Cardiac septum (tissue), 1 donor: Measurements from ENCODE around the gene LIN7C. TPM values are rescaled to one million over a fixed set of nuclear protein-coding genes. Genes with fewer than 3 reads are reported as not detected.

Experiments used
- DNase-seq: peaks from one replicate; pipeline ENCODE4 v3.0.0-alpha.2; 2020; ENCODE audit warnings: low spot score
- intact Hi-C: fragments of 100-400 bp; cut with DNase I; formaldehyde crosslinking; loops from one replicate; pipeline ENCODE4 v1.14.0; 2022
- total RNA-seq: library from RNA; stranded (reverse); fragmentation: NEBNext Ultra II Directional; extraction: Animal tissue kit (Norgen Biotek cat#: 25700); gene quantifications from one replicate; pipeline ENCODE4 v1.2.1, GENCODE V29; 2021
- donor health status: DM: no; HTN: no; CAD: no.

The LIN7C gene
- total RNA-seq, 1 donor from 2014 or later: 17.4 TPM

DNA sequence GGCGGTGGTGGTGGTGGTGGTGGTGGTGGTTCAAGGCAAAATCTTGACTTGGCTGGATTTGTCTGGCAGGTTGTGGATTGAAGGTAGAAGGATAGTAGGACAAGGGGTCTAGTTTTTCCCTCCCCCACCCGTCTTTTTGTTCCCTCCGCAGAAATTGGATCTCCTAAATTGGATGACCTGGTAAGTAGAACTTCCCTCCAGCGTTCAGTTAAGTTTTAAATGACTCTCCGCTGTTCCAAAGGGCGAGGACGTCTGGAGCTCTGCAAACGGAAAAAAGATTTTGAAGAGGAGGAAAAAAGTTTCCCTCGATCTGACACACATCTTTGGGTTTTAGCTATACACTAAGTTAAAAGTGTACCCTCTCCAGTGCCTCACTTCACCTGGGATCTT, 33.6 kb downstream of the LIN7C start:
- no peak for DNase-seq
- intact Hi-C loops: loop anchor here (5.0 kb wide), 2 partner anchors 81 to 271 kb away; no protein-coding TSS in a partner anchor

GRCh38 chr11:27472398-27473016, 34.1 kb downstream of the LIN7C start, which contains the start of gene LGR4:
LGR4 (minus strand) TSS chr11:27472790; CDS start chr11:27472302, 488 bp downstream.
- intact Hi-C loops: loop anchor here (5.0 kb wide), 2 partner anchors 80 to 270 kb away; no protein-coding TSS in a partner anchor
- peak; percentile 94 for DNase-seq

DNA sequence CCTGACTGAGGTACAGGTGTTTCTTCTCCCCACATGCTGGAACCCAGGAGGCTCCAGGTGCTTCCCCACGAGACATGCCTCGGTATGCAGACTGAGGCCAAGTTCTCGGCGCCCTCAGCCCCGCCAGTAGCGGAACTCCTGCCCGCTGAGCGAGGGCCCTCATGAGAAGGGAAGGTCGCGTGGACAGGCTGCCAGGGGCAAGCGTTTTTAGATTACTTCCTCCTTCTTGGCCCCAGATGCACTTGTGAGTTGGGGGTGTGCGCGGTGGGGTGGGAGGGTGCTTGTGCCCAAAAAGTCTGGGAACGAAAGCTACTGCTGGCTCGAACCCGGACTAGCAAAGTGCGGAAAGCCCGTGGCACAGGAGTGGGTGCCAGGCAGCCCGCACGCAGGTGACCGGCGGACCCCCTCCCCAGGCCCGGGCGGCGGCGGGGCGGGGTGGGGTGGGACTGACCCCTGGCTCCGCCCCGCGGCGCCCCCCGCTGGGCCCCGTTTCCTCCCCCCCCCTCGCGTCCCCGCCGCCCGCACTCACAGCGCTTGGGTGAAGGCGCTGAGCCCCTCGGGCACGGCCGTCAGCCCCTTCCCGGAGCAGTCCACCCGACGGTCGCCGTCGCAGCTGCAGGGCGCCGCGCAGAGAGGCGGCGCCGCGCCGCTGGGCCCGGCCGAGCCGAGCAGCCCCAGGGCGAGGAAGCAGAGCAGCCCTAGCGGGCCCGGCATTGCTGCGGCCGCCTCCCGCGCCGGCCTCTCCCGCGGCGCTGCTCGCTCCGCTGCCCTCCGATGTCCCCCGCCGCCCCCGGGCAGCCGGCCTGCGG, 34.8 kb downstream of the LIN7C start:
- peak; percentile 78 for DNase-seq
- intact Hi-C loops: loop anchor here (5.0 kb wide), 2 partner anchors 79 to 269 kb away; no protein-coding TSS in a partner anchor

GRCh38 chr11:27470826-27471588, 35.6 kb downstream of the LIN7C start:
- no peak for DNase-seq
- intact Hi-C loops: loop anchor here (5.0 kb wide), 2 partner anchors 79 to 269 kb away; no protein-coding TSS in a partner anchor

GRCh38 chr11:27470166-27470565, 36.4 kb downstream of the LIN7C start:
- no peak for DNase-seq
- intact Hi-C loops: loop anchor here (5.0 kb wide), 2 partner anchors 78 to 268 kb away; no protein-coding TSS in a partner anchor

DNA sequence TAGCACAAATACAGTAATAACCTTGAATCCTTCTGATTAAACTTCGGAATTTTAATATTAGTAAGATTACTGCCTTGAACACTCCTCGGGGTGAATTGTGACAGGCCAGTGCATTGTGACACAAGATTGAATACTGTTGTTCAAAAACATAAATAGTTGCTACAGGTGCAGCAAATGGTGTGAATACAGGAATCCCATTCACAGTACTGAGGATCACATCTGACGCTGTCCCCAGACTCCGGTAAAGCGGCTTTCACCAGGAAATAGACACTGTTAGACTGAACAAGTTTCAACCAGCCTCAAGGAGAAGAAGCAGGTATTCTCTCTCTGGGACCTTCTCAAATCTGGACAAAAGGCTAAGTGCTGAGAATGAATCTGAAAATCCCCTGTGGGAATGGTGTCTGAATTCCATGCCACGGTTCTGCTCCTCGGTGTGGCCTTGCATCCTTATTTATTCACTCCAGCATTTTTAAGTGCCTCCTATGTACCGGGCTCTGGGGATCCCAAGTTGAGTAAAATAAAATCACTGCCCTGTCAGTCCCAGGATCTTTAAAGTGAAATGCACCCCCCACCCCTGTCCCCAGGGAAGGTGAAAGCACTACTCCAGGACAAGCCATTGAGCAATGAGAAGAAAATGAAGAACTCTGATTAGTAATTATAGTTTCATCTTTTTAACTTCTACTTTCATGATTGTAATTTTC, 37.4 kb downstream of the LIN7C start:
- DNase-seq: no peak
- intact Hi-C loops: no loop called here

GRCh38 chr11:27468209-27468994, 38.2 kb downstream of the LIN7C start:
- intact Hi-C loops: no loop called here
- DNase-seq: no peak

DNA sequence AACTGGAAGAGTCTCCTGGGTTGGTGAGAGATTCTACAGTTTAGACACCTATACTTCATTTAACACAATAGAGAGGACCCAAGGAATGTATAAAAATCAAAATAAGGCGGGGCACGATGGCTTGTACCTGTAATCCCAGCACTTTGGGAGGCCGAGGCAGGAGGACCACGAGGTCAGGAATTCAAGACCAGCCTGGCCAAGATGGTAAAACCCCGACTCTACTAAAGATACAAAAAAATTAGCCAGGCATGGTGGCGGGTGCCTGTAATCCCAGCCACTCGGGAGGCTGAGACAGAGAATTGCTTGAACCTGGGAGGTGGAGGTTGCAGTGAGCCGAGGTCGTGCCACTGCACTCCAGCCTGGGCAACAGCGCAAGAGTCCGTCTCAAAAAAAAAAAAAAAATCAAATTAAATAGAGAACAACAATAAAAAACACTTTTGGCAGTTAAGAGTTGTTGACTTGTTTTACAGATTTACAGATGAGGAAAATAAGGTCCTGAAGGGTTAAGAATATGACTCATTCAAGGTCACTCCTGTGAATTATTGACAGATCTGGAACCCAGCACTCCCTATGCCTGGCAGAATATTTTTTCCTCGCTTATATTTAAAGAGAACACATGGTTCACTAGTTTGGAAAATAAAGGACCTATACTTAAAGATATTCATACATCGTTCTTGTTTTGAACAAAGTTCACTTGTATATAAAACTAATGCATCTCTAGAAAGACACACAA, 39.2 kb downstream of the LIN7C start:
- intact Hi-C loops: no loop called here
- no peak for DNase-seq

- intact Hi-C loops: no loop called here
Observed at GRCh38 chr11:27466363-27466762, 40.2 kb downstream of the LIN7C start.

DNA sequence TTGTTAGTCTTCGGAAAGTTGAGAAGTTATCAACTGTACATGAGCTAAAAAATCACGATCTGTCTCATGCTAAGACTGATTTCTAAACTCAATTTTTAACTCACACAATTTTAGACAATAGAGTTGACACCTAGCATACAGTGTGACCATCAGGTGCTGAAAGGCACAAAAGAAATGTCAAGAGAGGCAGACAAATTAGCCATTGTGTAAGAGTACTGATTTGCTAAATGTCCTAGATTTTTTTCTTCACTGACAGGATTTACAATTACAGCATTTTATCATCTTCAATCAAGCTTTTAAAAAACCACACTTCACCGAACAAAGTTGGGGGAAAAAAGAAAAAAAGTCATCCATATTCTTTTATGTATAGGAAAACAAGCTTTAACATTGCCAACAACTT, 40.9 kb downstream of the LIN7C start:
- intact Hi-C loops: no loop called here
- no peak for DNase-seq

More at GRCh38 chr11:27466363-27466762, 40.2 kb downstream of the LIN7C start:
- no peak for DNase-seq

GRCh38 chr11:27464909-27465308, 41.7 kb downstream of the LIN7C start:
- intact Hi-C loops: no loop called here
- DNase-seq: no peak

DNA sequence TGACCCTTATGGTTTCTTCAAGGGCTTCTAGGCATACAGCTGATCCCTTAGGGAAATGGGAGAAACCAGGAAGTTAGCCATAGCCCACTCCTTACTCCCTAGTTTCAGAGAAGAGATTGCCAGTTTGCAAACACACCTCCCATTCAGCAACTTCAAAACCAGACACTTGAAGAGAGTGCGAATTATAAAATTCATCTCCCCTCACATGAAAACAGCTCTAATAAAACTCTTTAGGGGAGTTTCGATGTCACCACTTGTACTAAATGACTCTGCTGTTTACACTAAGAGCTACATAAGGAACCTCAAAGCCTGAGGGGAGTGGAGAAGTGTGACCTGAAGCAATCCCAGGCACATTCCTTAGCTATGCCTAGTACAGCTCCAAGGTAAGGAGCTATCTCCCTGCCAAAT, 42.3 kb downstream of the LIN7C start:
- no peak for DNase-seq
- intact Hi-C loops: no loop called here

- DNase-seq: no peak
- intact Hi-C loops: no loop called here
Observed at GRCh38 chr11:27462543-27462942, 44.0 kb downstream of the LIN7C start.

DNA sequence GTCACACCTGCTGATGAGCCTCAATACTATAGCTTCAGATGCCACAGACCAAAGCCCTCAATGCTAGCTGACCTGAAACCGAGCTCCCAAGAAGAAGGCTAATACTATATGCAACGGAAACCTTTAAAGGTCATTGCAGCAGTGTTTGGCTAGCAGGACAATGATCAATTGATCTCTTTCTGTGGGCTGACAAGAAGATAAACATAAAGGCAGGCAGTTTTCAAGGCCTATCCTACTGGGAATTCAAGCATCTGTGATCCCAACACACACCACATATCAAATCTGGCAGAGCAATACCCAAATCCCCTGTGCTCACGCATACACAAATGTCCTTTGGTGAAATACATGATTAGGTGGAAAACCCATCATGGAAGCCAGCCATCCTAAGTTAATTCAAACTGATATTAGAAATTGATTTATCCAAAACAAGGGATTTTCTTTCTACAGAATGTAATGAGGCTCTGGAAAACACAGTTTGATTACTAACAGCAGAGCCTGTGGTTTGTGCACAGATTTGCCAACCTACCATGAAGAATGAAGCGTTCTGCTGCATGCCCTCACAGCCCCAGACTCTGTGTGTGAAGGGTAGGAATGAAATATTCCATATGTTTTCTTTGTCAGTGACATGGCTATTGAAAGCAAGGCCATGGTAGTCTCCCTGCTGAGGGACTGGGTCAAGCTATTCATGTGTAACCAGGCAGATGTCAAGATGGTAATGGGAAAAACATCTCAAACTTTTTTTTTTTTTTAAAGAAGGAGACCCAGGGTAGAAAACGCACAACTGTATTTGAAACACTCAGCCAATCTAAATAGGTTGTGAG, 46.2 kb downstream of the LIN7C start:
- intact Hi-C loops: no loop called here
- no peak for DNase-seq

DNA sequence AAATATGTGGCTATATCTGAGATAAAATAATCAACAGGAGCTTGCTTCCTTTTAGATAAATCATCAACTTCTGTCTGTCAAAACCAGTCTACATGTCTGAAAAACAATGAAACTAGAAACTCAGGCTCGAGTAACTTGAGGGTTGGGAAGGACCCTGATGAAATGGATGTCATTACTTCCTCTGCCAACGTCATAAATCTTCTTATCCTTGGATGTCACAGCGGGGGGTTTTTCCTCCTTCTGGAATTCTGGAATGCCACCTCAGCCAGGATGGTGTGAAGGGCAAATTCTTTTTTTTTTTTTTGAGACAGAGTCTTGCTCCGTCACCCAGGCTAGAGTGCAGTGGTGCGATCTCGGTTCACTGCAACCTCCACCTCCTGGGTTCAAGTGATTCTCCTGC, 47.4 kb downstream of the LIN7C start:
- intact Hi-C loops: no loop called here
- DNase-seq: no peak

DNA sequence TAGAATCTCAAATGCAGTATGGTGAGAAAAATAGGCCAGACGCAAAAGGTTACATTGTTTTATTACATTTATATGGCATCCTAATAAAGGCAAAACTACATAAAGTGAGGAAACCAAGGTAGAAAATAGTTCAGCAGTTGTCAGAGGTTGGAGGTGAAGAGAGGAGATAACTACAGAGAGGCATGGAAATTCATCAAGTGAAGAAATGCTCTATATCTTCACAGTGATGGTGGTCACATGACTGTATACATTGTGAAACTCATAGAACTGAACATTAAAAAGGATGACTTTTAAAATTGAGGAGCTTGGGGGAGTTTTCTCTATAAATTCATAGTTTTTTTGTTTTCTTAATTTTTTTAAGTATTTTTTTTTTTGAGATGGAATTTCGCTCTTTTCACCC, 48.4 kb downstream of the LIN7C start:
- DNase-seq: no peak

GRCh38 chr11:27456795-27457329, 49.7 kb downstream of the LIN7C start:
- DNase-seq: no peak
- intact Hi-C loops: no loop called here

More for the DNA sequence above, 48.4 kb downstream of the LIN7C start:
- intact Hi-C loops: no loop called here
